ENCODE results near the gene WIF1. TPM values are rescaled to one million over a fixed set of nuclear protein-coding genes. Genes with fewer than 3 reads are reported as not detected.

The WIF1 gene
- total and polyA plus RNA-seq, 10 of the 15 experiments (the other 5 are each of a cell fraction or from before 2014, with no cell fraction given) = 0.04 to 0.05 (median 0.05) TPM; not detected in 7

DNA sequence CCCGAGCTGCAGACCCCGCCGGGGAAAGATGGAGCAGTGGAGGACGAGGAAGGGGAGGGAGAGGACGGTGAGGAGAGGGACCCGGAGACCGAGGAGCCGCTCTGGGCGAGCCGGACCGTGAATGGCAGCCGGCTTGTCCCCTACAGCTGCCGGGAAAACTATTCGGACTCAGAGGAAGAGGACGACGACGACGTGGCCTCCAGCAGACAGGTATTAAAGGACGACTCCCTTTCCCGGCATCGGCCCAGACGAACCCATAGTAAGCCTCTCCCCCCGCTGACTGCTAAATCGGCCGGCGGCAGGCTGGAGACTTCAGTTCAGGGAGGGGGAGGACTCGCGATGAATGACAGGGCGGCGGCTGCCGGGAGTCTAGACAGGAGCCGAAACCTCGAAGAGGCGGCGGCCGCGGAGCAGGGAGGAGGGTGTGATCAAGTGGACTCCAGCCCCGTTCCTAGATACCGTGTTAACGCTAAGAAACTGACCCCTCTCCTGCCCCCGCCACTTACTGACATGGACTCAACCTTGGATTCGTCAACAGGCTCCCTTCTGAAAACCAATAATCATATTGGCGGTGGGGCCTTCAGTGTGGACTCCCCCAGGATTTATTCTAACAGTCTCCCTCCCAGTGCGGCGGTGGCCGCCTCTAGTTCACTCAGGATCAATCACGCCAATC, 49.2 kb upstream of the WIF1 start (continued):
- 0 out of 2 replicates have a peak, but pooled peaks have one; percentile 6 for TF ChIP-seq YY1 (IDR thresholded peaks at IDR 0.05; ENCODE audit: low read depth, low read length)
- no peak for TF ChIP-seq ZNF207 (IDR thresholded peaks at IDR 0.05; ENCODE audit: borderline replicate concordance)
- TF ChIP-seq RAD51 (IDR thresholded peaks at IDR 0.05) = no peak
- TF ChIP-seq, protein P1, sequence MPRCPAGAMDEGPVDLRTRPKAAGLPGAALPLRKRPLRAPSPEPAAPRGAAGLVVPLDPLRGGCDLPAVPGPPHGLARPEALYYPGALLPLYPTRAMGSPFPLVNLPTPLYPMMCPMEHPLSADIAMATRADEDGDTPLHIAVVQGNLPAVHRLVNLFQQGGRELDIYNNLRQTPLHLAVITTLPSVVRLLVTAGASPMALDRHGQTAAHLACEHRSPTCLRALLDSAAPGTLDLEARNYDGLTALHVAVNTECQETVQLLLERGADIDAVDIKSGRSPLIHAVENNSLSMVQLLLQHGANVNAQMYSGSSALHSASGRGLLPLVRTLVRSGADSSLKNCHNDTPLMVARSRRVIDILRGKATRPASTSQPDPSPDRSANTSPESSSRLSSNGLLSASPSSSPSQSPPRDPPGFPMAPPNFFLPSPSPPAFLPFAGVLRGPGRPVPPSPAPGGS (IDR thresholded peaks at IDR 0.05; ENCODE audit: borderline replicate concordance, insufficient read depth, low read depth, low read length, poor library complexity, severe bottlenecking) = no peak
- 0 out of 2 replicates have a peak, but pooled peaks have one; percentile 17 for TF ChIP-seq CREB1 (IDR thresholded peaks at IDR 0.05; ENCODE audit: low read depth)
- TF ChIP-seq NFXL1 (IDR thresholded peaks at IDR 0.05; ENCODE audit: borderline replicate concordance) = peak; percentile 39; the same call in 1 of the 2 replicates
- TF ChIP-seq SMC3 (IDR thresholded peaks at IDR 0.05; ENCODE audit: borderline replicate concordance, low read length) = no peak
- no peak for TF ChIP-seq KLF5 (IDR thresholded peaks at IDR 0.05; ENCODE audit: partially characterized antibody)
- TF ChIP-seq, protein P2, sequence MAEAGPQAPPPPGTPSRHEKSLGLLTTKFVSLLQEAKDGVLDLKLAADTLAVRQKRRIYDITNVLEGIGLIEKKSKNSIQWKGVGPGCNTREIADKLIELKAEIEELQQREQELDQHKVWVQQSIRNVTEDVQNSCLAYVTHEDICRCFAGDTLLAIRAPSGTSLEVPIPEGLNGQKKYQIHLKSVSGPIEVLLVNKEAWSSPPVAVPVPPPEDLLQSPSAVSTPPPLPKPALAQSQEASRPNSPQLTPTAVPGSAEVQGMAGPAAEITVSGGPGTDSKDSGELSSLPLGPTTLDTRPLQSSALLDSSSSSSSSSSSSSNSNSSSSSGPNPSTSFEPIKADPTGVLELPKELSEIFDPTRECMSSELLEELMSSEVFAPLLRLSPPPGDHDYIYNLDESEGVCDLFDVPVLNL (IDR thresholded peaks at IDR 0.05; ENCODE audit: low read depth, low read length) = no peak
- no peak for TF ChIP-seq PML (IDR thresholded peaks at IDR 0.05; ENCODE audit: low read length)
- TF ChIP-seq, protein P3, sequence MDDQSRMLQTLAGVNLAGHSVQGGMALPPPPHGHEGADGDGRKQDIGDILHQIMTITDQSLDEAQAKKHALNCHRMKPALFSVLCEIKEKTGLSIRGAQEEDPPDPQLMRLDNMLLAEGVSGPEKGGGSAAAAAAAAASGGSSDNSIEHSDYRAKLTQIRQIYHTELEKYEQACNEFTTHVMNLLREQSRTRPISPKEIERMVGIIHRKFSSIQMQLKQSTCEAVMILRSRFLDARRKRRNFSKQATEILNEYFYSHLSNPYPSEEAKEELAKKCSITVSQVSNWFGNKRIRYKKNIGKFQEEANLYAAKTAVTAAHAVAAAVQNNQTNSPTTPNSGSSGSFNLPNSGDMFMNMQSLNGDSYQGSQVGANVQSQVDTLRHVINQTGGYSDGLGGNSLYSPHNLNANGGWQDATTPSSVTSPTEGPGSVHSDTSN (IDR thresholded peaks at IDR 0.05; ENCODE audit: insufficient replicate concordance, low read depth, low read length) = peak; percentile 81
- TF ChIP-seq BCL11A (IDR thresholded peaks at IDR 0.05; ENCODE audit: low read depth, low read length) = no peak
- TF ChIP-seq, protein P4, sequence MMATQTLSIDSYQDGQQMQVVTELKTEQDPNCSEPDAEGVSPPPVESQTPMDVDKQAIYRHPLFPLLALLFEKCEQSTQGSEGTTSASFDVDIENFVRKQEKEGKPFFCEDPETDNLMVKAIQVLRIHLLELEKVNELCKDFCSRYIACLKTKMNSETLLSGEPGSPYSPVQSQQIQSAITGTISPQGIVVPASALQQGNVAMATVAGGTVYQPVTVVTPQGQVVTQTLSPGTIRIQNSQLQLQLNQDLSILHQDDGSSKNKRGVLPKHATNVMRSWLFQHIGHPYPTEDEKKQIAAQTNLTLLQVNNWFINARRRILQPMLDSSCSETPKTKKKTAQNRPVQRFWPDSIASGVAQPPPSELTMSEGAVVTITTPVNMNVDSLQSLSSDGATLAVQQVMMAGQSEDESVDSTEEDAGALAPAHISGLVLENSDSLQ (IDR thresholded peaks at IDR 0.05) = peak; percentile 93
- peak; percentile 67; the same call in 1 of the 2 replicates for TF ChIP-seq POLR2A (IDR thresholded peaks at IDR 0.05; ENCODE audit: low read depth, low read length)
